GM23338 (cell line): ENCODE results near the gene EPHA3.

Experiments used
- EZH2 ChIP-seq: fragments of 200-600 bp; sonication (generic); IDR thresholded peaks from one replicate; pipeline ENCODE4 v1.8.0; 2017; ENCODE audit warnings: antibody characterized with exemption, mild to moderate bottlenecking, low read depth; ENCODE audit not compliant: unreplicated experiment
- EZH2phosphoT487 ChIP-seq: fragments of 200-600 bp; sonication (generic); IDR thresholded peaks from one replicate; pipeline ENCODE4 v1.8.1; 2018; ENCODE audit warnings: antibody characterized with exemption; ENCODE audit not compliant: unreplicated experiment
- JUNB ChIP-seq: IDR thresholded peaks from one replicate; pipeline ENCODE4 v1.6.1; 2016; ENCODE audit warnings: antibody characterized with exemption; ENCODE audit not compliant: unreplicated experiment
- POLR2AphosphoS5 ChIP-seq: IDR thresholded peaks from 2 replicates; pipeline ENCODE4 v1.6.1; 2016; ENCODE audit warnings: antibody characterized with exemption, low read depth
- ZNF331 ChIP-seq: fragments of 250-450 bp; sonication (Bioruptor Pico); IDR thresholded peaks from 2 replicates; pipeline ENCODE4 v1.5.0; 2020; ENCODE audit warnings: low read depth, mild to moderate bottlenecking, moderate library complexity
- TF ChIP-seq, protein P1 (sequence below), 2 experiments: fragments of 200-600 bp in 1 of 2; sonication (generic) in 1 of 2; conservative IDR thresholded peaks; 2 replicates each; pipeline versions ENCODE4 v1.5.1 to v1.6.1; 2016 to 2017; ENCODE audit warnings: antibody characterized with exemption in 2 of 2, low read depth in 2 of 2, mild to moderate bottlenecking in 2 of 2, moderate library complexity in 1 of 2
- TF ChIP-seq, protein P2 (sequence below): IDR thresholded peaks from one replicate; pipeline ENCODE4 v1.6.1; 2018; ENCODE audit warnings: antibody characterized with exemption; ENCODE audit not compliant: unreplicated experiment

DNA sequence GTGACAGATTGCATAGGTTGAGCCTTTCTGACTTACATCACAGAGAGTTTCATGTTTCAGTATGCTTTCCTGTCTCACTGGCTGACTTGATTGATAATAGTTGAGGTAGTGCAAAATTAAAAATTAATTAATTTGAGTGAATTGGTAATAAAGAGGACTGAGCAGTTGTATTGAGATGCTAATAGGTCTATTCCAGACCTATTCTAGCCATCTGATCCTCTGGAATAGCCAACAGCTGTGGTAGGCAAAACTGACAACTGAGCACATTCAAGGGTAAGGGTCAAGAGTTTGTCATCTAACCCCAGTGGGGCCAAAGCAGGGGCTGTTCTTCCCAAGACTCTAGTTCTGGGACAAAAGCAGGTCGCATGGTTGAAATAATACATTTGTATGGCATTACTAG lies 132.4 kb downstream of the EPHA3 start:
- TF ChIP-seq EZH2 = no peak
- no peak for TF ChIP-seq EZH2phosphoT487
- TF ChIP-seq, protein P1, sequence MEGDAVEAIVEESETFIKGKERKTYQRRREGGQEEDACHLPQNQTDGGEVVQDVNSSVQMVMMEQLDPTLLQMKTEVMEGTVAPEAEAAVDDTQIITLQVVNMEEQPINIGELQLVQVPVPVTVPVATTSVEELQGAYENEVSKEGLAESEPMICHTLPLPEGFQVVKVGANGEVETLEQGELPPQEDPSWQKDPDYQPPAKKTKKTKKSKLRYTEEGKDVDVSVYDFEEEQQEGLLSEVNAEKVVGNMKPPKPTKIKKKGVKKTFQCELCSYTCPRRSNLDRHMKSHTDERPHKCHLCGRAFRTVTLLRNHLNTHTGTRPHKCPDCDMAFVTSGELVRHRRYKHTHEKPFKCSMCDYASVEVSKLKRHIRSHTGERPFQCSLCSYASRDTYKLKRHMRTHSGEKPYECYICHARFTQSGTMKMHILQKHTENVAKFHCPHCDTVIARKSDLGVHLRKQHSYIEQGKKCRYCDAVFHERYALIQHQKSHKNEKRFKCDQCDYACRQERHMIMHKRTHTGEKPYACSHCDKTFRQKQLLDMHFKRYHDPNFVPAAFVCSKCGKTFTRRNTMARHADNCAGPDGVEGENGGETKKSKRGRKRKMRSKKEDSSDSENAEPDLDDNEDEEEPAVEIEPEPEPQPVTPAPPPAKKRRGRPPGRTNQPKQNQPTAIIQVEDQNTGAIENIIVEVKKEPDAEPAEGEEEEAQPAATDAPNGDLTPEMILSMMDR (conservative IDR thresholded peaks at IDR 0.05; ENCODE audit: low read depth in 2 of 2) = no peak
- TF ChIP-seq, protein P2, sequence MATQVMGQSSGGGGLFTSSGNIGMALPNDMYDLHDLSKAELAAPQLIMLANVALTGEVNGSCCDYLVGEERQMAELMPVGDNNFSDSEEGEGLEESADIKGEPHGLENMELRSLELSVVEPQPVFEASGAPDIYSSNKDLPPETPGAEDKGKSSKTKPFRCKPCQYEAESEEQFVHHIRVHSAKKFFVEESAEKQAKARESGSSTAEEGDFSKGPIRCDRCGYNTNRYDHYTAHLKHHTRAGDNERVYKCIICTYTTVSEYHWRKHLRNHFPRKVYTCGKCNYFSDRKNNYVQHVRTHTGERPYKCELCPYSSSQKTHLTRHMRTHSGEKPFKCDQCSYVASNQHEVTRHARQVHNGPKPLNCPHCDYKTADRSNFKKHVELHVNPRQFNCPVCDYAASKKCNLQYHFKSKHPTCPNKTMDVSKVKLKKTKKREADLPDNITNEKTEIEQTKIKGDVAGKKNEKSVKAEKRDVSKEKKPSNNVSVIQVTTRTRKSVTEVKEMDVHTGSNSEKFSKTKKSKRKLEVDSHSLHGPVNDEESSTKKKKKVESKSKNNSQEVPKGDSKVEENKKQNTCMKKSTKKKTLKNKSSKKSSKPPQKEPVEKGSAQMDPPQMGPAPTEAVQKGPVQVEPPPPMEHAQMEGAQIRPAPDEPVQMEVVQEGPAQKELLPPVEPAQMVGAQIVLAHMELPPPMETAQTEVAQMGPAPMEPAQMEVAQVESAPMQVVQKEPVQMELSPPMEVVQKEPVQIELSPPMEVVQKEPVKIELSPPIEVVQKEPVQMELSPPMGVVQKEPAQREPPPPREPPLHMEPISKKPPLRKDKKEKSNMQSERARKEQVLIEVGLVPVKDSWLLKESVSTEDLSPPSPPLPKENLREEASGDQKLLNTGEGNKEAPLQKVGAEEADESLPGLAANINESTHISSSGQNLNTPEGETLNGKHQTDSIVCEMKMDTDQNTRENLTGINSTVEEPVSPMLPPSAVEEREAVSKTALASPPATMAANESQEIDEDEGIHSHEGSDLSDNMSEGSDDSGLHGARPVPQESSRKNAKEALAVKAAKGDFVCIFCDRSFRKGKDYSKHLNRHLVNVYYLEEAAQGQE = no peak
- TF ChIP-seq POLR2AphosphoS5 = no peak
- TF ChIP-seq JUNB = no peak
- no peak for TF ChIP-seq ZNF331 (CRISPR knock-in tag)
